M059J (cell line): ENCODE results near the gene B4GALT7. TPM values are rescaled to one million over a fixed set of nuclear protein-coding genes. Genes with fewer than 3 reads are reported as not detected.
"Not testable (repeated sequence)": the region's sequence is repeated elsewhere in the genome, so short reads cannot be mapped to it uniquely, and the experiment has no call there.

ENCODE experiments used
- DNase-seq: peaks from one replicate; pipeline ENCODE4 v3.0.0-alpha.2; 2012; ENCODE audit warnings: low read depth
- total RNA-seq: library from RNA; depleted of rRNA; stranded (reverse); fragments of >200 nt; shearing (Covaris generic); gene quantifications from 2 replicates; pipeline ENCODE4 v1.2.3, GENCODE V29; 2014; rRNA removed

B4GALT7 gene, protein sequence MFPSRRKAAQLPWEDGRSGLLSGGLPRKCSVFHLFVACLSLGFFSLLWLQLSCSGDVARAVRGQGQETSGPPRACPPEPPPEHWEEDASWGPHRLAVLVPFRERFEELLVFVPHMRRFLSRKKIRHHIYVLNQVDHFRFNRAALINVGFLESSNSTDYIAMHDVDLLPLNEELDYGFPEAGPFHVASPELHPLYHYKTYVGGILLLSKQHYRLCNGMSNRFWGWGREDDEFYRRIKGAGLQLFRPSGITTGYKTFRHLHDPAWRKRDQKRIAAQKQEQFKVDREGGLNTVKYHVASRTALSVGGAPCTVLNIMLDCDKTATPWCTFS
- total RNA-seq = 37.1 and 43.0 TPM in 2 replicates

DNA sequence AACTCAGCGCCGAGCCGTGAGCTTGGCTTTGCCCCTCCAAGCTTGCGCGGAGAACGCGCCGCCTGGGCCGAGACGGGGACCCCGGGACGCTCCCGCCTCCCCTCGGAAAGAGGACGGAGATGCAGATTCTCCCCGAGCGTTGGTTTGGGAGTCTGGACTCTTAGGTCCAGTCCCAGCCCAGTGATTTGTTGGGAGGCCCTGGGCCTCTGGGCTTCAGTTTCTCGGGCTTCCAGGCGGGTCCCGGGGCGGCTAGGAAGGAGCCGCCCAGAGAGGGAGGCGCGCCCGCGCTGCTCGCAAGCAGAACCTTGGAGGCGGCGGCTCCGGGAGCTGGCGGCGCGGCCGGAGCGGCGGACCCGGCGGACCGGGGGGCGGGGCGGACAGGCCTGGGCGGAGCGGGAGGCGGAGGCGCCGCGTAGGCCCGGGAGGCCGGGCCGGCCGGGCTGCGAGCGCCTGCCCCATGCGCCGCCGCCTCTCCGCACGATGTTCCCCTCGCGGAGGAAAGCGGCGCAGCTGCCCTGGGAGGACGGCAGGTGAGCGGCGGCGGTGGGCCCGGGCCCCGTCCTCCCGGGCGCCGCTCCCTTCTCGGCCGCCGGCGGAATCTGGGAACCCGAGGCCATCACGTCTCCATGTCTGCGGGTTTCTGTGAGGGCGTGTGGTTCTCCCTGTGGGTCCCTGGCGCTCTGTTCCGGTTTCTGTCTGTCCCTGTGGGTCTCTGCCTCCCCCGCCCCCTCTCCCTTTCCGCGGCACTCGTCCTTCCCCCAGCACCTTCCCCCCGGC lies at the start of gene B4GALT7:
TSS of gene B4GALT7 (plus strand) at position 402 of the 777 bp plus-strand sequence. CDS start at position 481, 79 bp downstream.
- peak; percentile 71 for DNase-seq

DNA sequence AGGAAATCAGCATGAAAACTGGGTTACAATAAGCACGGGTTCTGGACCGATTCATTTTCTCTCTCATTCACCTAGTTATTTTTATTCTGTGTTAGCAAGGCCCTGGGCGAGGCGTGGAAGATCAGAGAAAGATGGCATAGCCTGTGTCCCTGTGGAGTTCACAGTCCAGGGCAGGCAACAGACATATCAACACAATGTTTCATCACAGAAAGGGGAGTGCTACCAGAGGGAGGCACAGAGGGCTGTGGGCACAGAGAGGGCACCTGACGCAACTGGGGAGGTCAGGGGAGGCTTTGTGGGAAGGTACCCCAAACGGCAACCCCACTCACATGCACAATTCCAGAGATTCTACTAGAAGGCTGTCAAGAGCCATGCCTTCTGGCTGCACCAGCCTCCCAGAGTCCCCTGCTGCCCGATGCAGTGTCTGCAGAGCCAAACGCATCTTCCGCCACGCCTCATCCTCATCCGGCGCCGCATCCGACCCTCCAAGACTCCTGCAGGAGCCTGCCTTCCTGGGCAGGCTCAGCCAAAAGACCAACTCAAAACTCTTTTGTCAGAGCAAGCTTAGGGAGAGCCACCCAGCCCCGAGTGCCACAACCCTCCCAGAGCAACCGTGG lies 47.0 kb upstream of the B4GALT7 start:
- DNase-seq = no peak

DNA sequence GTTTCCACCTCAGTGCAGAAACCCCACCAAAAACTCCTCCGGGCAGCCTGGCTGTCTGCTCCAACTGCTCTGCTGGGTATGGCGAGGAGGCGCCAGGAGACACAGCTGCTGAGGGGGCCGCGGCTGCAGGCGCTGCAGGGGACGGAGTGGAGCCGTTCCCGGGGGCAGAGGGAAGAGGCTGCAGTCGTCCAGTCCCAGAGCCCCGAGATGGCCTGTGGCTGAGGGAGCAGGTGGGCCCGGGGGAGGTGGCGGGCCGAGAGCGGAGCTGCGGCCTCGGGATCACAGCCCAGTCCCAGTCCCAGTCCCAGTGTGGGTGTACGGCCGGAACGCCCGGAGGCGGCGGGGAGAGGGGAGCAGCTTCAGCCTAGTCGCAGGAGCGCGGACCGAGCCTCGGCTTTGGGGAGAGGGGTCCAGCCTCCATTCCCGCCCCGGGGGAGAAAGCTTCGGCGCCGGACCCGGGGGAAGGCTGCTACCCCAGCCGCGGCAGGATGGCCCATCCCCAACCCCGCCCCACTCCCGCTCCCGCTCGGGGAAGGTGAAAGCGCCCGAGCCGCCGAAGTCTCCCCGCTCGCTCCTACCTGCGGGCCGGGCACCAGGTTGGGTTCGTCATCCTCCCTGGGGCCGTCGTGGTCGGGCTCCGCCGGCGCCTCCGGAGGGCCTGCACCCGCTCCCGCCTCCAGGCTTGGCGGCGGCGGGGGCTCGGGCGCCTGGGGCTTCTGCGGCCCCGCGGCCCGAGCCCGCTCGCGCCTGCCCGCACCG lies 46.1 kb upstream of the B4GALT7 start:
- peak; percentile 31 for DNase-seq

DNA sequence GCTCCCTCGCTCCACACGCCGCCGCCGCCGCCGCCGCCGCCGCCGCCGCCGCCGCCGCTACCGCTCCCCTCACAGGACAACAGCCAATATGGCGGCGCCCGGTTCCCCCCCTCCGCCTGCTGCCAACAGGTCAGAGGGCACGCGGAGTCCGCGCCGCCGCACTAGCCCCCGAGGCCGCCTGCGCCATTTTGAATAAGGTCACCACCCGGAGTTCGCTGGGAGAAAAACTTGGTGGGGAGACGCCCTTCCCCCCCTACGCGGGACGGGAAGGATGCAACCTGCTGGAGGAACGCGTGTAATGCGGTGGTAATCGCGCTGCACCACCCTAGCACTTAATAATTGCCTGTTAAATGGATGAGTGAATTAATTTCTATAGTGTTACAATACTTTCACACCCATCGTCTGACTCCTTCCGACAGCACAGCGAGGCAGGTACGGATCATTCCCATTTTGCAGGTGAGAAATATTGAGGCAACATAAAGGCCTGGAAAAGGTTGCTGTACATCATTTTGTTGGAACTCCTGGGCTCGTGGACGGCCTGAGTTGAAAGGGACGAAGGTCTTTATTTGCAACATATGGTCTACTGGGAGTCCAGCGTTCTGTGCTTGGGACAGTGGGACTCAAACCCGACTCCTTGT lies 45.3 kb upstream of the B4GALT7 start, which contains the start of gene FAM193B:
TSS of gene FAM193B (minus strand) at position 90 of the 638 bp plus-strand sequence. CDS start 105 bp downstream, outside the sequence.
- peak; percentile 86 for DNase-seq

DNA sequence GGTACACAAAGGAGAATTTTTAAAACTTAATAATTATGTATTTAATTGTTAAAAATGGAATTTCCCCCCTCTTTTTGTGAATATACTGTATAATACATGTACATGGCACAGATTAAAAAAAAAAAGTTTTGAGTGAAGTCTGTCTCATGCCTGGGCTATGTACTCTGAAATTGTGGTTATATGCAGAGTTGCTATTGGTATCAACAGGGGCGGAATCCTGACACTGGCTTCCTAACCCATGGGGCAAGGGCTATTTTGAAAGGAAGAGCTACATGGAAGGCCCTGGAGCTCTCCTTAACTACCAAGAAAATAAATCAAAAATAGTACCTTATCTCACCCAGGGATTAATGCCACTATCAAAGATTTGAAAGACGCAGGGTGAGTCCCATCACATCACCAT lies 44.7 kb upstream of the B4GALT7 start:
- peak; percentile 12 for DNase-seq

DNA sequence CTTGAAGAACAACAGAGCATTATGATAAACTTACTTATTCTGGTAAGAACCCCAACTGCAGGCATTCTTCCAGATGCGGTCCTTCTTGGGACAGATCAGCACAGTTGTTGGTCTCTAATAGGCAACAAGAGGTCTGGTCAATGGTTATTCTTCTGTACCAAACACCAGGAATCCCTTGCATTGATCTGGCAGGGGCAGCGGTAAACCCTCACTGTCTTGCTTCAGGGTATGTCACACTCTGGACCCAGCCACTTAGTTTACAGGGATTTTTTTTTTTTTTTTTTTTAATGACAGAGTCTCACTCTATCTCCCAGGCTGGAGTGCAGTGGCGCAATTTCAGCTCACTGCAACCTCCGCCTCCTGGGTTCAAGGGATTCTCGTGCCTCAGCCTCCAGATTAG lies 44.3 kb upstream of the B4GALT7 start:
- DNase-seq = no peak

DNA sequence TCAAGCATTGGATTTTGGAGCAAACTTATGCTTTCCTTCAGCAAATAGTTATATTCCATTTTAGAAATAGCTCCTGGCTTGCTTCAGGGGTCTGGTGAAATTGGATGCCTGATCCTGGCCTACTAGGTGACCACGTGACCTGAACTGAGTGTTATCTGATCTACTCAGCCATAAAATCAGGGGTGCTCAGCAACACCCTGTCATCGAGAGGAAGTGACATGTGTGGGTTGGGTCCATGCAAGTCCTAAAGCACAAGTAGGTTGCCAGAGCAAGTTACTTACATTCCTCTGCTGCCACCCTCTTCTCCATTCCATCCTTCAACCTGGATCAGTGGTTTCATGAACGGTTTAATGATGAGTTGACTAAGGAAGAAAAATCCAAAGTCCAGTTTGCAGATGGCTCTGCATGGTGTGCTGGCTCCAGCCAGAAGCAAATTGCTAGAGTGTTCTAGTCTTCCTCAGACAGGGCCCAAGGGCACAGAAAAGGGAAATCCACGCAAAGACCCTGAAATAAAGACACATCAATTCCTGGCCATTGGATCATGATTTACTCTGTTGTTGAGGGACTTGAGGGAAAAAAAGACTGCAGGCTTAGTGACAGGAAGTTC lies 42.8 kb upstream of the B4GALT7 start:
- peak; percentile 45 for DNase-seq

DNA sequence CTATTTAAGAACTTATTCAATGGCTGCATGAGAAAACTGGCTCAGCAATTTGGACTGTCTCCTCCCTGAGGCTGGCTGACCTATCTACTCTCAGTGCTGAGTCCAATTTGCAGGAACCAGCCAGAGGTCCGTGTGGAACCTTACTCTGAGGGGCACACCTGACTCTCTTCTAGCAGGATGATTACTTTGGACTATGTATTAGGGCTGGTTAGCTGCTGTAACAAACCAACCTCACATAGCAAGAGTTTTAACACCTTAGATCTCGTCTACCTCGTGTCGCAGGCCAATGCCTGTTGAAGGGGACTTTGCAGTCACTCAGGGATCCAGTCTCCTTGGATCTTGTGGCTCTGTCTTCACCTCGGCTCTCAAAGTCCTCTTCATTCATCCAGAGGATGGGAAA lies 42.1 kb upstream of the B4GALT7 start:
- no peak for DNase-seq

DNA sequence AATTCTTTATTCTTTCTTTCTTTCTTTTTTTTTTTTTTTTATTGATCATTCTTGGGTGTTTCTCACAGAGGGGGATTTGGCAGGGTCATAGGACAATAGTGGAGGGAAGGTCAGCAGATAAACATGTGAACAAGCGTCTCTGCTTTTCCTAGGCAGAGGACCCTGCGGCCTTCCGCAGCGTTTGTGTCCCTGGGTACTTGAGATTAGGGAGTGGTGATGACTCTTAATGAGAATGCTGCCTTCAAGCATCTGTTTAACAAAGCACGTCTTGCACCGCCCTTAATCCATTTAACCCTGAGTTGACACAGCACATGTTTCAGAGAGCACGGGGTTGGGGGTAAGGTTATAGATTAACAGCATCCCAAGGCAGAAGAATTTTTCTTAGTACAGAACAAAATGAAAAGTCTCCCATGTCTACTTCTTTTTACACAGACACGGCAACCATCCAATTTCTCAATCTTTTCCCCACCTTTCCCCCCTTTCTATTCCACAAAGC lies 40.4 kb upstream of the B4GALT7 start:
- not testable (repeated sequence) for DNase-seq

DNA sequence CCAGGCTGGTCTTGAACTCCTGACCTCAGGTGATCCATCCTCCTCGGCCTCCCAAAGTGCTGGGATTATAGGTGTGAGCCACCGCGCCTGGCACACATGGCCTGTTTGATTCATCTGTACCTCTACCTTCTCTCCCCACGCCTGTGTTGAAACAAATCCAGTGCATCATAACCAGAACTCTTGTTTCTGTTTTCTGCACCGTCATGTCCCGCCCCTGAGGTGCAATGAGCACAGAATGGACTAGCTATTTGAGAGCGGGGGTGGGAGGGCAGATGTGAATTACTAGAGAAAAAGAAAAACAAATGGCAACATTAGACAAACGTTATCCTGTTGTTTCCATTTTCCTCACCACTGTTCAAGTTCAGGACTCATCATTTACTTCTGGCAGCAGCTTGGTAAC lies 34.9 kb upstream of the B4GALT7 start:
- no peak for DNase-seq

DNA sequence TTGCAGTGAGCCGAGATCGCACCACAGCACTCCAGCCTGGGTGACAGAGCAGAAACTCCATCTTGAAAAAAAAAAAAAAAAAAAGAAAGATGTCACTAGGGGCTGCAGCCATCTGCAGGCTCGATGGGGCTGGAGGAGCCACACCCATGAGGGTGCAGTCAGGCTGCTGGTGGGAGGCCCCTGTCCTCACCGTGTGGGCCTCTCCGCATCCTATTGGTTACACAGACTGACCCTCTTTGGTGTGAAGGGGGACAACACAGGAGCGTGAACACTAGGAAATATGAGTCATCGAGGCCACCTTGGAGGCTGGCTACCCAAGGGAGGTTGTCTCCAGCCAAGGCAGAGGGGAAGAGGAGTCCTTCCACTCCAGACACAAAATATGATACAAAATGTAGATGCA lies 31.6 kb upstream of the B4GALT7 start:
- DNase-seq = no peak

DNA sequence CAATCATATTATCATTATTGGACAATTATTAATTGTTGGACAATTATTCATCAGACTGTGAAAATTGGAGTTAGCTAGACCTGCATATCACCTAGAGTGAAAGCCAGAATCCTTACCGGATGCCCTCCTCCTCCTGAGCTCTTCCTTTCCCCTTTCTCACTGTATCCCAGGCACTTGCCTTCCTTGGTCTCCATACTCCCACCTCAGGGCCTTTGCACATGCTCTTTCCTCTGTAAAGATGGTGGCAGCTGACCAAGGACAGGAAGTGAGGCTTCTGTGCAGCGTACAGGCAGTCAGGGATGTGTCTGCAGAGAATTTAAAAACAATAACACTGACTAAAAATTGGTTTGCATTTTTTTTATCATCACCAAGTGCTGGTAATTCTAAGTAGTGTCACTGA lies 30.0 kb upstream of the B4GALT7 start:
- no peak for DNase-seq

DNA sequence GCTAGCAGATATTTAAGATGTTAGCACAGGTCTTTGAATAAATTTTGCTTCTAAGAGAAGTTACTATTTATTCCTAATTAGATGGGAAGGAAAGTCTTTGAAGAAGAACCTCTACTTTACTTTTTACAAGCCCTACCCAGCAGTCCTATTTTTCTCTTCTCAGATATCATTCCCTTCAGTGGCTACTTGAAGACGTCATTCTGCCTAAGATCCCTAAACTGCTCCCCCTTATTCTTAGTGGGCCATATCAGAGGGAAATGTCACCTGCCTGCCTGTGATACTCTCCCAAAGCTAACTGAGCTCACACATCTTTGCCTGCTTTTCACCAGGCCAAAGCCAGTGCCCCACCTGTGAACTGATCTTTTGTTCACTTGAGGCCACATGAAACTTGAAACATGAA lies 24.4 kb upstream of the B4GALT7 start:
- no peak for DNase-seq

DNA sequence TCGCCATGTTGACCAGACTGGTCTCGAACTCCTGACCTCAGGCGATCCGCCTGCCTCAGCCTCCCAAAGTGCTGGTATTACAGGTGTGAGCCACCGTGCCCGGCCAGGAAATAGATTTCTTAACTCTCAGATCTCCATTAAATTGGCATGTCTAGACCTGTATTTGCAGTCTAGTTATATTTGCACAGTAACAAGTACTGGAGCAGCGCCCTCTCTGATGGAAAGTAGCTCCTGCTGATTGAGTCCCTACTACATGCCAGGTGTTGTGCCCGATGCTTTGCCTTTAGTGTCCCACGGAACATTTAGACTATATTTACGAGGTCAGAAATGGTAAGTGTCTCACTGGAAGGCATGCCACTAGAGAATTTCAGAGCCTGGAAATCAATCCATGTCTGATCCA lies 23.8 kb upstream of the B4GALT7 start:
- DNase-seq = no peak

DNA sequence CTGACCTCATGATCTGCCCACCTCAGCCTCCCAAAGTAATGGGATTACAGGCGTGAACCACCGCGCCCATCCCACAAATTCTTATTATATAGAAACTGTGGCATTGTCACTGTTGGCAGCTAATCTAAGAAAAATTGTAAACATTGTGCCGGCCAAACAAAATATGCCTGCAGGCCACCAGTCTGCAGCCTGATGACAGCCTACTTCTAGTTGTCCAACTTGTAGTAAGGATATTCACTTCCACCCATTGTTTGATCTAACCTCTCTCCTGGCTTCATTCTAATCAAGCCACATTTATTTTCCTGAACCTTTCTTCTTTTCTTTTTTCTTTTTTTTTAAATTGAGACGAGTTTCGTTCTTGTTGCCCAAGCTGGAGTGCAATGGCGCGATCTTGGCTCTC lies 21.6 kb upstream of the B4GALT7 start:
- DNase-seq = no peak

DNA sequence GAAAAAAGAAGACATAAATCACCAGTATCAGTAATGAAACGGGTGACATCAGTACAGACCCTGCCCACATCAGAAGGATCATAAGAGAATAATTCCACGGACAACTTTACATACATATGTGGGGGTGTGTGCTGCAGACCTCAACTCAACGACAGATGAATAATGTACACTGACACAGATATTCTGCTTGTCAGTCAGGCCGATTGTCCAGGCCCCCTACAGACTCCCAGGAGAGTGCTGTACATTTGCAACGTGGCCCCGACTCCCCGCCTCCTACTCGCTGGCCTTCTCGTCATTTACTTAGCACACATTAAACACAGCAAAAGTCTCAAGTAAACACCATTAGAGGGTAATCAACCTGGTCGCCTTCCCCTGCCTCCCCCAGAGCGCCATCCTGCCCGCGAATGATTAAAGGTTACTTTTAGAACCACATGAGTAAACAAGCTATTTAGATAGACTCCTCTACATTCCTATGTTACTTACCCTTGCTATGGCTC lies 11.5 kb upstream of the B4GALT7 start:
- DNase-seq = no peak

DNA sequence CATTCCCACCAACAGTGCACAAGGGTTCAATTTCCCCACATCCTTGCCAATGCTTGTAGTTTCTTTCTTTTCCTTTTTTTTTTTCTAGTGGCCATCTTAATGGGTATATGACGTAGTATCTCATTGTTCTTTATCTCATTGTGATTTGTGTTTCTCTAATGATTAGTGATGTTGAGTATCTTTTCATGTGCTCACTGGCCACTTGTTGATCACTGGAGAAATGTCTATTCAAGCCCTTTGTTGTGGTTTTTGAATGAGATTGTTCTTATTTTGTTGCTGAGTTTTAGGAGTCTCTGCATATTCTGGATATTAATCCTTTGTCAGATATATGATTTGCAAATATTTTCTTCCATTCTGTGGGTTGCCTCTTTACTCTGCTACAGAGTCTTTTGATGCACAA lies 9.5 kb upstream of the B4GALT7 start:
- DNase-seq = no peak

DNA sequence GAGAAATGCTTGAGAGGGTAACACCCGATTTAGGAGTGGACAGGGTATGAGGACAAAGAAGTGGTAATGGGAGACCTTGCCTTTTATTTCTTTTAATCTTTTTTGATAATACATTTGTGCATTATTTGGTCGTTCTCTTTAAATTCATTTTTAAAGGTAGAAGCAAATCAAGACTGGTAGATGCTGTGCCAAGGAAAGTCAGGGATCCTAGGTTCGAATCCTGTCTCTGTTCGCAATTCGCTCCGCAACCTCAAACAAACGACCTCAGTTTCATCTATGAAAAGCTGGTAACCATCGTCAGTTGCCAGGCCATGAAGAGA lies 8.3 kb upstream of the B4GALT7 start:
- DNase-seq = no peak

DNA sequence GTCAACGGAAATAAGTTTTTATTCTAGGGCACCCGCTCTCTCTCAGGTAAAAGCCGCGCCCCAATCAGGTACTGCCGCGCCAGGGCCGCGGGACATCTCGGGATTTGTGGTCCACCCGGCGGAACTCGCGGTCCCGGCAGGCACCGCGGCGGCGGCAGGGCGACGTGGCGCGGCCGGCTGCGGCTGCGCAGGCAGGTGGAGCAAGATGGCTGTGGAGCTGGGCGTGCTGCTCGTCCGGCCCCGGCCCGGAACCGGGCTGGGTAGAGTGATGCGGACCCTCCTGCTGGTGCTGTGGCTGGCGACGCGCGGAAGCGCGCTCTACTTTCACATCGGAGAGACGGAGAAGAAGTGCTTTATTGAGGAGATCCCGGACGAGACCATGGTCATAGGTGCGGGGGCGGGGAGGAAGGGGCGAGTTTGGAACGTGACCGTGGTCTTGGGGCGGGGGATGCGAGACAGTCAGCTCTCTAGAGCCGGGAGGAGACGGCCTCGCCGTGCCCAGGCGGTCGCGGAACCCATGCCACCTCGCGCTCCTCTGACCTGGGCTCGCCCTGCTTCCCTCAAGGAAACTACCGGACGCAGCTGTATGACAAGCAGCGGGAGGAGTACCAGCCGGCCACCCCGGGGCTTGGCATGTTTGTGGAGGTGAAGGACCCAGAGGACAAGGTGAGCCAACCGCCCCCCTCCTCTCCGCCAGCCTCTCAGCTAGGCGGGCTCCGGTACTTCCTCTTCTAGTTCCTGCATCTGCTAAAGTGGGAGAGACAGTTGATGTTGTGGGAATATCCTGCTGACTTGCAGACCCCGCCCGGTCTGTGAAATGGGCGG lies 7.7 kb upstream of the B4GALT7 start, which contains the start of gene TMED9:
TSS of gene TMED9 (plus strand) at position 194 of the 825 bp plus-strand sequence. CDS start at position 206, 12 bp downstream.
- DNase-seq = peak; percentile 80

DNA sequence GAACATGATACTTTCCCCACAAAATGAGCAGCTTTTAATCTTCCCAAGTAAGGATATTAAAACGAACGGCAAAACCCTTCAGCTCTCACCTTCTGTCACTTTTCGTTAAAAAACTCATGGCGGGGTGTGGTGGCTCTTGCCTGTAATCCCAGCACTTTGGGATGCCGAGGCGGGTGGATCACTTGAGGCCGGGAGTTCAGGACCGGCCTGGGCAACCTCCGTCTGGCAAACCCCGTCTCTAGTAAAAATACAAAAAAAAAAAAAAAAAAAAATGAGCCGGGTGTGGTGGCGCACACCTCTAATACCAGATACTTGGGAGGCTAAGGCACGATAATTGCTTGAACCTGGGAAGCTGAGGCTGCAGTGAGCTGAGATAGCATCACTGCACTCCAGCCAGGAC lies 7.0 kb upstream of the B4GALT7 start:
- no peak for DNase-seq
